Activated CD4-positive, CD25-positive, alpha-beta regulatory T cell treated with anti-CD3 and anti-CD28 coated beads, Interleukin-2, amount 50 U/mL, for 72 hours (primary cell): ENCODE data around the gene AMN1.

Experiments
- DNase-seq: peaks from one replicate; pipeline ENCODE4 v3.0.0; 2021

AMN1 gene

GRCh38 chr12:31627456-31628054 lies 101.3 kb downstream of the AMN1 start:
- DNase-seq, result no peak

- no peak for DNase-seq
These were observed 102.4 kb downstream of the AMN1 start for GRCh38 chr12:31626270-31626995.

GRCh38 chr12:31622038-31622437 lies 106.8 kb downstream of the AMN1 start:
- DNase-seq, result no peak
